KBM-7 (cell line): Measurements from ENCODE around the gene PTPRD.
A peak's percentile ranks its signal among the peaks of the same experiment; 100 is the strongest.

ENCODE experiments used
- DNase-seq: peaks from one replicate; pipeline ENCODE4 v3.0.0-alpha.2; 2015
- in situ Hi-C: fragments of 300-500 bp; cut with MboI; formaldehyde crosslinking; loops from 2 replicates; pipeline ENCODE4 v1.14.3; 2020; ENCODE audit warnings: low sequenced_read_pairs, low pct_unique_long_range_greater_than_20kb, mixed read lengths

The PTPRD gene

DNA sequence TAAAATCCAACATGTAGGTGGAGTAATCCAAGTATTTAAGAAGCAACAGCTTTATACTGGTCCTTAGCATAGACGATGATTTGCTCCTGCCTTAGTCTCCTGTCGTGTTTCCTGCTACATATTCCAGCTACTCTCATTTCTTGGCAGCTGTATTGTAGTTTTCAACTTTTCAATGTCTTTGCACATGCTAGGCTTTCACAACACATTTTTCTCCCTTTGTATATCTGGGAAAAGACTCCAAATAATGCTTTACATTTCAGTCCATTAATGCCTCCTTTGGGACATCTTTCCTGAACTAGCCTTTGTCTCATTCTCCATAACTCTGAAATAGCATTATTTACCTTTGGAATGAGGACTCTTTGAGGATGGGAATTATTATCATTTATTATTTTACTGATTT is 508.0 kb downstream of the PTPRD start:
- in situ Hi-C loops: no loop called here
- DNase-seq: no peak

- in situ Hi-C loops: no loop called here
- DNase-seq: no peak
These were observed 517.6 kb downstream of the PTPRD start for GRCh38 chr9:10095208-10095607.

DNA sequence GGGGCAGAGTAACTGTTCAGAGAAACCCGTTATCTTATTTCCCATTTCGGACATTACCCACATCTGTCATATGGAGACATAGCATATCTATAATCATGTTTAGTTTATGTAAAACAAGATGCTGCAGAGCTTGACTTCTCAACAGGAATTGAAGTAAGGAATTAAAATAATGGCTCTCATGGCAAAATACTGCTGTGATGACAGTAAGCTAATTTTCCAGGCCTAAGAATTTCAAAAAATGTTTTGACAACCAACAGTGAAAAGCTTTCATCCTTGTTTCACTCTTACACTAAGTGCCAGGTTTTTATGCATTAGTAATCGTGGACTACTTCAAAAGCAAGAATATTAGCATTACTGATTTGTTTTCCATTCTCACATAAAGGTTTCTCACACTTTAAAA is 518.2 kb downstream of the PTPRD start:
- in situ Hi-C loops: no loop called here
- no peak for DNase-seq

GRCh38 chr9:10080012-10080411 is 532.8 kb downstream of the PTPRD start:
- in situ Hi-C loops: no loop called here
- no peak for DNase-seq

DNA sequence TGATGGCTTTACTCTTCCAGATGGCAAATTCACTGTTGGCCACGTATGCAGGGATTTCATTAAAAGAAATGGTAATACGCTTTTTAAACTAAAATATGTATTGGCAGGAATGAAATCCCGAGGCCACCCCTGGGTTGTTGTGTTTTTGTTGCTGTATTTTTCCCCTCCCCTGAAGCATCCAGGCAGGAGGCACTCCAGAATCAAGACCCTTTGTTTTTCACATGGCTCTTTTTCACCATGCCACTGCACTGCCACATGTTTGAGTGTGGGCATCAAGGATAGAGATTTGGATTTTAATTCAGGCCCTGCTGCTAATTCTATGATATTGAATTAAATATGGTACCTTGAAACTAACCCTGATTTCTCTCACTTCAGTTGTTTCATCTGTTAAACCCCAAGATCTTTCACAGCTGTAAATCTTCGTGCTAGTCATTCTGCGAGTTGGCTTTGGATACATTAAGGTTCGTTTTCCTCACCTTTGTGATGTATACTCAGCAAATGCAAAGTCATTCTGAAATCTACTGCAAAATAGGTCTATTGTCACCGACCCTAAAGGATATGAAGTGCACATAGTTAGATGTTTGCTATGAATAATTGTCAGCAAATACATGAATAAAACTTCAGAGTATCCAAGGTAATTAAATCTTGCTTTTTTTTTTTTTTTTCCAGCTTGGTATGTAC is 533.4 kb downstream of the PTPRD start:
- no peak for DNase-seq
- in situ Hi-C loops: no loop called here

DNA sequence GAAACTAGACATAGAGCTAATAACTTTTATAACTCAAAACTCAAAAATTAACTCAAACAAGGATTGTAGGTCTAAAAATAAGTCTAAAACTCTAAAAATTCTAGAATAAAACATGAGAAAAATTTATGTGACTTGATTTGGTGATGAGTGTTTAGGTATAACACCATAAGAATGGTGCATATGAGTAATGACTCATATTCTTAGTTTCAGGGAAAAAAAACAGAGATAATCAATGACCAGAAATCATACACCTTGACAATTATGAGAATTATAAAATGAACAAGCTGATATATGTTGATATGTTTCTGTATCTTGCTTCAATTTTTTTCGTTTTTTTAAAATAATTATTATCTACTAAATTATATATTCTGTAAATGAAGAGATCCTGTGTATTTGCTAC is 541.2 kb downstream of the PTPRD start:
- DNase-seq: no peak
- in situ Hi-C loops: no loop called here

DNA sequence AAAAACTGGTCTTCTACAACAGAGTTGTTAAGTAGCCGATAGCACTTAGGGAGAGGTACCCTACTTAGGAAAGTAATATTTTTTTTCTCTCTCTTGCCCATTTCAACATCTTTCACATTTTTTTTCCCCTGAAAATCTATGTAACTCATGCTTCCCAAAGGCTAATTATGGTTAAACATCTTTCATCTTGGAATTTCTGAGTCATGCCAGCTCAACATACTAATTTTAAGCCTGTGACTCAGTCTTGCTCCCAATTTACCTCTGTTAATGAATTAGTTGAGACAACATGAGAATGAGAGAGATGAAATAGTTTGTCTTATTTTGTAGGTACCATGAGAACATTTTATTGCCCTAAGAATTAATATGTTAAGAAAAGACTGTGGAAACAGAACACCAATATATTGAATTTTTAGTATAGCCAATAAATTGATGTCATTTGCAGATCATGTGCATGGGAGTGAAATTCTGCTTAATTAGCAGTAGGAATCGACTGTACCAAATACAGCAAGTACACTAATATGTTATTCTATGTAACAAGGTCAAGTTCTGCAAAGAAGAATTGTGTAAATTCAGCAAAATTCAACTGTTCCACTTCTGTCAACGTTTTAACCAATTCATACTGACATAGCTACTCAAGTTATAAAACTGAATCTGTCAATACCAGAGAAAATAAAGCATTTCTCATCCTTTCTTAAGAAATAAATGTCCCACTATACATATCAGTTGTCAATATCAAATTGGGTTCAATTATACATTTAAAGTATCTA is 550.0 kb downstream of the PTPRD start:
- no peak for DNase-seq
- in situ Hi-C loops: no loop called here

GRCh38 chr9:10059044-10059443 is 553.8 kb downstream of the PTPRD start:
- in situ Hi-C loops: no loop called here
- DNase-seq: peak; percentile 36

DNA sequence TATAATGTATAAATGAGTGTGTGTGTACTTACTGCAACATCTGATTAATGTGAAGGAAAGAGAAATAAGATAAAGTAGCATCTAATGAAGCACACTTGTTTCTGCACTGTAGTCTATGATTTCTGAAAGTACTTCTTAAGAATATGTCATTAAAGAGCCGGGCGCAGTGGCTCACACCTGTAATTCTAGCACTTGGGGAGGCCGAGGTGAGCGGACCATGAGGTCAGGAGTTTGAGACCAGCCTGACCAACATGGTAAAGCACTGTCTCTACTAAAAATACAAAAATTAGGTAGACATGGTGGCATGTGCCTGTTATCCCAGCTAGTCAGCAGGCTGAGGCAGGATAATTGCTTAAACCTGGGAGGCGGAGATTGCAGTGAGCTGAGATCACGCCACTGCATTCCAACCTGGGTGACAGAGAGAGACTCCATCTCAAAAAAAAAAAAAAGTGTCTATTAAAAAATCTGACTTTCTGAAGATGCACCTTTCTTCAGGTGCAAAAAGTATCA is 556.9 kb downstream of the PTPRD start:
- in situ Hi-C loops: no loop called here
- DNase-seq: no peak

- in situ Hi-C loops: no loop called here
- DNase-seq: no peak
These were observed 558.3 kb downstream of the PTPRD start for GRCh38 chr9:10054456-10054855.

DNA sequence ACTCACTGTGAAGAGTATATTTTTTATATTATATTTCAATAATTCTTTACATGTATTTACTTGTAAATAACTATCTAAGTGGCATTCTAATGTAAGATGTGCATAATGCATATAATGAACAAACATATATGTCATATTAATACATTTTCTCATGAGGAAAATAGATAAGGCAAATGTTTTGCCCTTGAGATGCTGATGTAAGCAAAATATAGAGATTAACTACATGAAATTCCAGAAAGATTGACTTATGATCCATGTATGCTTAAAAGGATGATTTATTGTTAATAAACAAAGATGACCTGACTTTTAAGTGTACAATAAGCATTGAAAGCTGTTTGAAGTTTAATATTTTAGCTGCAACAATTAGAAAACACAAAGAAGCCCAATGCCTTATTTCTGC is 559.9 kb downstream of the PTPRD start:
- no peak for DNase-seq
- in situ Hi-C loops: no loop called here

DNA sequence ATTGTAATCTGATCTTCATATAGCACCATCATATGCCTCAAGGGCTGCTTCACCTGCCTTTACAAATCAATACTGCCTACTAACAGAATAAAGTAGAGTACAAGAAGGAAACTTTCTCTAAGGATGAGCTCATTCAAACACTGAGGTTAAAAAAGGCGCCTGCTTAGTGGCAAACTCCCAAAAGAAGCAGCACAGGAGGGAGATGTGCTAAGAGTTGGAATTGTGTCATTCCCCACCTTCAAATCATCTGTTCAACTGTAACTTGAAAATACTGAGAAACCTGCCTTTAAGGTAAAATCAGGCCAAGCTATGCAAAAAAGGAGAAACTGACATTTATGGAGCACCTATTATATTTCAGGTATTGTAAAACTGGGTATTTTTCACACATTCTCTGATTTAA is 560.6 kb downstream of the PTPRD start:
- no peak for DNase-seq
- in situ Hi-C loops: no loop called here

DNA sequence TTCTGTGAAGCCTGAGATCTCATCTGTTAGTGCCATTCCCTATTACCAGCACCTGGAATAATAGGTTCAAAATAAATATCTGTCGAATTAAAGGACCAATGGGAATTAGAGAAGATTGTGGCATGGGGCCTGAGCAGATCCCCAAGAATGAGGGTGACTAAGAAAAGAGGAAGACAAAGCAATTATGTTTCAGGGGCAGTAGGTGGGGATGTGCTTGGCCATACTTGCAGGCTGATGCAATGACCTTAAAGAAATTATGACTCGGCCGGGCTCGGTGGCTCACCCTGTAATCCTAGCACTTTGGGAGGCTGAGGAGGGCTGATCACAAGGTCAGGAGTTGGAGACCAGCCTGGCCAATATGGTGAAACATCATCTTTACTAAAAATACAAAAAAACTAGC is 562.8 kb downstream of the PTPRD start:
- in situ Hi-C loops: no loop called here

DNA sequence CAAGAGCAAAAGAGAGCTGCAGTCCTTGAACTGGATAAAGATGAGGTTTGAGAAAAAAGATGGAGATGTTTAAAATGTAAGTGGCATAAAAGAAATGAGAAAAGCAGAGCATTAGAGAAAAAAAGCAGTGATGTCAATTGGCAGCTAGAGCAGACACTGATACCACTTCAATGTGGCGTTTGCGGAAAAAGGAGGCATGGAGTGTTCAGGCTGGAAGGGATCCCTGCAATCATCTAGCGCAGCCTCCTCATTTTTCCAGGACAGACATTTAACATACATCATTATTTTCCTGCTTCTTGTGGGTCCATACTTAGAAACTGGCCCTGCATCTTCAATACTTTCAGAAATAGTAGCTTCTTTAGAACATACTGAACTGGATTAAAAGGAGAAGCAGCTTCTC is 563.8 kb downstream of the PTPRD start:
- DNase-seq: no peak
- in situ Hi-C loops: no loop called here

More for the DNA sequence above, 562.8 kb downstream of the PTPRD start:
- no peak for DNase-seq

DNA sequence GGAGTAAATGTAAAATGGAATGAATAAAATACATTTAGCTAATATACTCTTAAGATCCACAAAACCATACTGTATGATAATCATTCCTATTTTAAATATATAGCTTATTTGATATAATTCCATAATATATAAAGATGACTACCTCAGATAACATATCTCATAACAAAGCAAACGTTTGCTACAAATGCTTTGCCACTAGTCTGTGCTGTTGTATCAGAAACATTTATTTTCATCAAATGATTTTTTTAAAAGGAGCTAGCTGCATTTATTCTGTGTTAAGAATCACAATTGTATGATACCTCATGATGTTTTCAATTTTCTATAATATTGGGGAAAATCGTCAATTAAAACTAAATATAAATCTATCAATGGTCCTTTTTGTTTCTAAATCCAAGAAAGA is 567.2 kb downstream of the PTPRD start:
- no peak for DNase-seq
- in situ Hi-C loops: no loop called here

DNA sequence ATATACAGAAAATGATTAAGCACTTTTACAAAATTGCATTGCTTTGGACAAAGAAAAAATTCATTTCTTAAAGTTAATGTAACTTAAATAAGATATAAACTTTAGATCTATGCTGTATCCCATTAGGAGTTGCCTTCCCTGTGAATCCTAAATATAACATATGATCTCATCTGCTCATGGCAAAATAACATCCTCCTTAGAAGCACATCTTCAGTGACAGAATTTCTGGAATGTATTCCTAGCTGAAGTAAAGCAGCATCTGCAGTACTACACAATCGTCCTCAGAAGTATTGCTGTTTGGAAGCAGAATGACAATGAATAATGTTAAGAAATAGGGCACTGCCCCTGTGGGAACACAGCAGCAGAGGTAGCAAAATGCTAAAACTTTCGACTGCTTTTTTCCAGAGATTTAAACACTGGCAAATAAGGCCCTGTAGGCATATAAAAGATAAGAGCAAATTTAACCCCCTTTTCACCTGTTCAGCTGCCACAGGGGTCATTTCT is 571.0 kb downstream of the PTPRD start:
- in situ Hi-C loops: no loop called here

DNA sequence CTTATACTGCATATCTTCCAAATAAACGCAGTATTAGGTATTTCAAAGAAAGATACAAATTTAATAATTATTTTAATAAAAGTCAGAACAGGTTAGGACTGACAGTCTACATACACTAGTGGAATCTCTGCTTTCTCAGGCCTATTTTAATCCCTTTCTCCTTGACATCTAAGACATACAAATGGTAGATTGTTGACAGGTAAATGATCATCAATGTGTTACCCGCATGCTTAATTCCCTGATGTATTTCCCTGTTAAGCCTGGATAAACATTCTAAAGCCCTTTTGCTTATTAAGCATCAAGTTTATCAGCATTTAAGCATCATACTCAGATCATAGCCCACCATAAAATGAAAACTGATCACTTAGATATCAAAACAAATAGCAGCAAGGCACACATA is 576.7 kb downstream of the PTPRD start:
- in situ Hi-C loops: no loop called here

More for the DNA sequence above, 571.0 kb downstream of the PTPRD start:
- DNase-seq: no peak

GRCh38 chr9:10032166-10032565 is 580.6 kb downstream of the PTPRD start:
- no peak for DNase-seq
- in situ Hi-C loops: no loop called here

More for the DNA sequence above, 576.7 kb downstream of the PTPRD start:
- DNase-seq: no peak

- in situ Hi-C loops: no loop called here
- peak; percentile 74 for DNase-seq
These were observed 586.3 kb downstream of the PTPRD start for GRCh38 chr9:10026443-10026984.

DNA sequence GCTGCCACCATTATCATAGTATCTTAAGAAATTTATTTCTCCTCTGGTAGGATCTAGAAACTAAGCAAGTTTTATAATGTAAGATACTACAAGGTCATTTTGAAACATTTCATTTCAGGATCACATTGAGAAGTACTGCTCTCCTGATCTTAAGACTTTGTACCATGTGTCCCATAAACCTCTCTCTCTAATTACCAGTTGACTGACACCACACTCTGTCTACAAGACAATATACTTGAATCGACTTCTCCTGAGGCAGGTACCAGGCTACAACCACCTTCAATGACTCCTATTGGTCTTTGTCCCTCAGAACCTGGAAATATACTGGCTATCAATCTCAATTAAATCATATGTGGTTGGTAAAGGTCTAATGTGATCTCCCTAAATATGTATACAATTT is 597.0 kb downstream of the PTPRD start:
- in situ Hi-C loops: no loop called here

More for the DNA sequence above, 597.0 kb downstream of the PTPRD start:
- DNase-seq: no peak
